Measurements from ENCODE around the gene MYO15A. TPM values are rescaled to one million over a fixed set of nuclear protein-coding genes. Genes with fewer than 3 reads are reported as not detected.

MYO15A gene, protein sequence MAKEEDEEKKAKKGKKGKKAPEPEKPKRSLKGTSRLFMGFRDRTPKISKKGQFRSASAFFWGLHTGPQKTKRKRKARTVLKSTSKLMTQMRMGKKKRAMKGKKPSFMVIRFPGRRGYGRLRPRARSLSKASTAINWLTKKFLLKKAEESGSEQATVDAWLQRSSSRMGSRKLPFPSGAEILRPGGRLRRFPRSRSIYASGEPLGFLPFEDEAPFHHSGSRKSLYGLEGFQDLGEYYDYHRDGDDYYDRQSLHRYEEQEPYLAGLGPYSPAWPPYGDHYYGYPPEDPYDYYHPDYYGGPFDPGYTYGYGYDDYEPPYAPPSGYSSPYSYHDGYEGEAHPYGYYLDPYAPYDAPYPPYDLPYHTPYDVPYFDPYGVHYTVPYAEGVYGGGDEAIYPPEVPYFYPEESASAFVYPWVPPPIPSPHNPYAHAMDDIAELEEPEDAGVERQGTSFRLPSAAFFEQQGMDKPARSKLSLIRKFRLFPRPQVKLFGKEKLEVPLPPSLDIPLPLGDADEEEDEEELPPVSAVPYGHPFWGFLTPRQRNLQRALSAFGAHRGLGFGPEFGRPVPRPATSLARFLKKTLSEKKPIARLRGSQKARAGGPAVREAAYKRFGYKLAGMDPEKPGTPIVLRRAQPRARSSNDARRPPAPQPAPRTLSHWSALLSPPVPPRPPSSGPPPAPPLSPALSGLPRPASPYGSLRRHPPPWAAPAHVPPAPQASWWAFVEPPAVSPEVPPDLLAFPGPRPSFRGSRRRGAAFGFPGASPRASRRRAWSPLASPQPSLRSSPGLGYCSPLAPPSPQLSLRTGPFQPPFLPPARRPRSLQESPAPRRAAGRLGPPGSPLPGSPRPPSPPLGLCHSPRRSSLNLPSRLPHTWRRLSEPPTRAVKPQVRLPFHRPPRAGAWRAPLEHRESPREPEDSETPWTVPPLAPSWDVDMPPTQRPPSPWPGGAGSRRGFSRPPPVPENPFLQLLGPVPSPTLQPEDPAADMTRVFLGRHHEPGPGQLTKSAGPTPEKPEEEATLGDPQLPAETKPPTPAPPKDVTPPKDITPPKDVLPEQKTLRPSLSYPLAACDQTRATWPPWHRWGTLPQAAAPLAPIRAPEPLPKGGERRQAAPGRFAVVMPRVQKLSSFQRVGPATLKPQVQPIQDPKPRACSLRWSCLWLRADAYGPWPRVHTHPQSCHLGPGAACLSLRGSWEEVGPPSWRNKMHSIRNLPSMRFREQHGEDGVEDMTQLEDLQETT (N-terminal part only)
- total RNA-seq, result 1 to 10 TPM; 1.1 to 4.2 (median 1.2) TPM

DNA sequence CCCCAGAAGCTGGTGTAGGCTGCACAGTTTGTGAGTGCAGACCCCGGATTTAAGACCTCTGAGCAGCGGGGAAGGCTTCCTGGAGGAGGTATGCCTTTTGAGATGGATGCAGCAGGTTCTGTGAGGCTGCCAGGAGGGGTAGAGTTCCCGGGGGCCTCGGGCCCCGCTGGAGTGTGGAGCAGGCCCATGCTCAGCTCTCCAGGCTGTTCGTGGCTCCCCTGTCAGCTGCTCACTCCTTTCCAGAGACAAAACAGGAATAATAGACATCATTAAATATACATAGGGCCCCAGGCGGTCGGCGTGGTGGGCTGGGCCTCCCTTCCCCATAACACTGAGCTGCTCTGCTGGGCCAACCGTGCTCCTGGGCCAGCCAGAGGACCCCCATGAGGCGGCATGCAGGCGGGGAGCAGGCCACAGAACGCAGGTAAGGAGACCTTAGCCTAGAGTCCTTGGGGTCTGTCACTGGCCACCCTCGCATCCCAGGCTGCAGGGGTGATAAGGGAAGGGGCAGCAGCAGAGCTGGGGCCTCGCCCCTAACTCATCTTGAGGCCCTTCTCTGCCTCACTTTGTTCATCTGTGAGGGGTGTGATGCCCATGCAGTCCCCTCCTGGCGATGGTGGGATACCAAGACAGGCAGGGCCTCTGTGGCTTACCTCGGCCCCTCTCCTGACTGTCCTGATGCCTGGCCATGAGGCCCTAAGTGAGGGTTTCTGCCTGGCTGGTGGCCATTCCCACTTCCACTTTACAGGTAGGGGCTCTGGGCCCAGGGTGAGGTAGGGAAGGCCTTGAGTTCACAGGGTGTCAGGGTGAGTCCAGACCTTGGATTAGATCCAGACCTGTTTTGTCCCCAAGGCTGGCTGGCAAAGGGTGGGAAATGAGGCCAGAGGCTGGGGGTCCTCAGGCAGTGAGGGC, at the start of gene MYO15A:
Gene MYO15A, plus strand, starts transcription at position 356 of the 912 bp plus-strand sequence. CDS start 10,045 bp downstream, outside the sequence.
- WGBS, 2 donors (ENCODE audit: low coverage in 1 of 2), result 77% methylated on average over 17 of the region's 17 CpGs; no CpG with 5 or more reads in 1 of the 2 donors
- no peak for TF ChIP-seq POLR2A (IDR thresholded peaks at IDR 0.05)
- TF ChIP-seq, protein P1, sequence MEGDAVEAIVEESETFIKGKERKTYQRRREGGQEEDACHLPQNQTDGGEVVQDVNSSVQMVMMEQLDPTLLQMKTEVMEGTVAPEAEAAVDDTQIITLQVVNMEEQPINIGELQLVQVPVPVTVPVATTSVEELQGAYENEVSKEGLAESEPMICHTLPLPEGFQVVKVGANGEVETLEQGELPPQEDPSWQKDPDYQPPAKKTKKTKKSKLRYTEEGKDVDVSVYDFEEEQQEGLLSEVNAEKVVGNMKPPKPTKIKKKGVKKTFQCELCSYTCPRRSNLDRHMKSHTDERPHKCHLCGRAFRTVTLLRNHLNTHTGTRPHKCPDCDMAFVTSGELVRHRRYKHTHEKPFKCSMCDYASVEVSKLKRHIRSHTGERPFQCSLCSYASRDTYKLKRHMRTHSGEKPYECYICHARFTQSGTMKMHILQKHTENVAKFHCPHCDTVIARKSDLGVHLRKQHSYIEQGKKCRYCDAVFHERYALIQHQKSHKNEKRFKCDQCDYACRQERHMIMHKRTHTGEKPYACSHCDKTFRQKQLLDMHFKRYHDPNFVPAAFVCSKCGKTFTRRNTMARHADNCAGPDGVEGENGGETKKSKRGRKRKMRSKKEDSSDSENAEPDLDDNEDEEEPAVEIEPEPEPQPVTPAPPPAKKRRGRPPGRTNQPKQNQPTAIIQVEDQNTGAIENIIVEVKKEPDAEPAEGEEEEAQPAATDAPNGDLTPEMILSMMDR (IDR thresholded peaks at IDR 0.05), result no peak
- Histone ChIP-seq H3K4me1 (no peaks in the 10 kb centered on the region), H3K27ac (no peak within 1 kb of the TSS), H3K4me3 (no peak within 1 kb of the TSS), H3K27me3 (no peaks in the 10 kb centered on the region), H3K9me3 (no peaks in the 10 kb centered on the region), H3K36me3 (no peaks in the 10 kb centered on the region)
- DNase-seq, result no peak
- intact Hi-C loops (cut with DNase I; ENCODE audit: low total_unique reads), result no loop called here
- in situ Hi-C loops (cut with MboI; ENCODE audit: low pct_ligation_motif_present in 1 of 4, low pct_unique_long_range_greater_than_20kb in 1 of 4, low sequenced_read_pairs in 3 of 4), result no loop called here

DNA sequence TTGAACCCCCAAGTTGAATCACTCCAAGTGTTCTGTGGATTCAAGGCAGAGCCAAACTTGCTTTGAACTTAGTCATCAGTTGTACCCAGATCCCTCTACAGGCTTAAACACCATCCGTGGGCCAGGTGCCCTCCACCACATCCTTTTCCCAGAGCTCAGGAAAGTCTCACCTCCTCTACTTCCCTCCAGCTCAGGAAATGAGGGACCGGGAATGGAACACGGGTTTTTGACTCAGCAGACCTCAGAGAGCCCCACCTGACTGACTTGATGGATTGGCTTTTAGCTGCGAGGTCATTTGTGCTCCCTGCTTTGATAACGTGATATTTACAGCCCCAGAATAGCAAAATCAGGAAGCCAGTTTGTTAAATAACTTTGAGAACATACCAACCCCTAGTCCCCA, 49.3 kb upstream of the MYO15A start:
- no peak overlapping the region for H3K27ac ChIP-seq
- intact Hi-C loops (cut with DNase I; ENCODE audit: low total_unique reads), result no loop called here
- no peaks in the 10 kb centered on the region for H3K4me1 ChIP-seq
- no peak overlapping the region for H3K4me3 ChIP-seq
- H3K36me3 ChIP-seq, result peaks cover 0 to 32% (median 14%) of the 10 kb centered on the region in 4 donors
- 67 to 75% methylated on average over 3 to 5 of the region's 5 CpGs for WGBS, 2 donors (ENCODE audit: low coverage in 1 of 2)
- no peaks in the 10 kb centered on the region for H3K27me3 ChIP-seq
- in situ Hi-C loops (cut with MboI; ENCODE audit: low pct_ligation_motif_present in 1 of 4, low pct_unique_long_range_greater_than_20kb in 1 of 4, low sequenced_read_pairs in 3 of 4), result no loop called here
- TF ChIP-seq, protein P1 (IDR thresholded peaks at IDR 0.05), result no peak
- TF ChIP-seq POLR2A (IDR thresholded peaks at IDR 0.05) (no peak), POLR2AphosphoS5 (IDR thresholded peaks at IDR 0.05) (no peak), EP300 (IDR thresholded peaks at IDR 0.05; ENCODE audit: low read depth) (no peak)
- no peaks in the 10 kb centered on the region for H3K9me3 ChIP-seq
- DNase-seq, result no peak

DNA sequence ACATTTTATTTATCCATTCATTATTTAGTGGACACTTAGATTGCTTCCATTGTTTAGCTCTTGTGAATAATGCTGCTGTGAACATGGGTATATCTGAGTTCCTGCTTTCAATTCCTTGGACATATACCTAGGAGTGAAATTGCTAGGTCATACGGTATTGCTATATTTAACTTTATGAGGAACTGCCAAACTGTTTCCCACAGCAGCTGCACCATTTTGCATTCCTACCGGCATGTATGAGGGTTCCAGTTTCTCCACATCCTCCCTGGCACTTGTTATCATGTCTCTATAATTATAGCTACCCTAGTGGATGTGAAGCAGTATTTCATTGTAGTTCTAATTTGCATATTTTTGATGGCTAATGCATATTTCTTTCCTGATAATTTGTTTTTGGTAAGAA, 44.5 kb upstream of the MYO15A start:
- WGBS, 2 donors (ENCODE audit: low coverage in 1 of 2), result 75% methylated on average over 2 of the region's 2 CpGs; no CpG with 5 or more reads in 1 of the 2 donors
- no peaks in the 10 kb centered on the region for H3K27me3 ChIP-seq
- H3K9me3 ChIP-seq, result no peaks in the 10 kb centered on the region
- no peak for DNase-seq
- H3K27ac ChIP-seq, result no peak overlapping the region
- intact Hi-C loops (cut with DNase I; ENCODE audit: low total_unique reads), result no loop called here
- H3K4me3 ChIP-seq, result no peak overlapping the region
- in situ Hi-C loops (cut with MboI; ENCODE audit: low pct_ligation_motif_present in 1 of 4, low pct_unique_long_range_greater_than_20kb in 1 of 4, low sequenced_read_pairs in 3 of 4), result no loop called here
- peaks cover 0 to 28% (median 7%) of the 10 kb centered on the region in 4 donors for H3K36me3 ChIP-seq
- no peaks in the 10 kb centered on the region for H3K4me1 ChIP-seq
- TF ChIP-seq EP300 (IDR thresholded peaks at IDR 0.05; ENCODE audit: low read depth) (no peak), POLR2A (IDR thresholded peaks at IDR 0.05) (no peak), POLR2AphosphoS5 (IDR thresholded peaks at IDR 0.05) (no peak)
- TF ChIP-seq, protein P1 (IDR thresholded peaks at IDR 0.05), result no peak
